GM13977 (cell line): Measurements from ENCODE around the gene PKN1.

Source experiments
- DNase-seq: peaks from one replicate; pipeline ENCODE4 v3.0.0; 2012; ENCODE audit warnings: low spot score
- in situ Hi-C: fragments of 300-500 bp; cut with MboI; formaldehyde crosslinking; loops from one replicate; pipeline ENCODE4 v1.12.0; 2022; ENCODE audit warnings: low sequenced_read_pairs, low pct_unique_long_range_greater_than_20kb, mixed read lengths, inconsistent platforms; ENCODE audit not compliant: unreplicated experiment
- TF ChIP-seq, protein P1 (sequence below): IDR thresholded peaks from 2 replicates; pipeline ENCODE4 v1.5.1; 2012; ENCODE audit warnings: mild to moderate bottlenecking, control low read depth; ENCODE audit not compliant: insufficient read depth; ENCODE audit errors: extremely low read depth, missing control alignments

PKN1 gene

DNA sequence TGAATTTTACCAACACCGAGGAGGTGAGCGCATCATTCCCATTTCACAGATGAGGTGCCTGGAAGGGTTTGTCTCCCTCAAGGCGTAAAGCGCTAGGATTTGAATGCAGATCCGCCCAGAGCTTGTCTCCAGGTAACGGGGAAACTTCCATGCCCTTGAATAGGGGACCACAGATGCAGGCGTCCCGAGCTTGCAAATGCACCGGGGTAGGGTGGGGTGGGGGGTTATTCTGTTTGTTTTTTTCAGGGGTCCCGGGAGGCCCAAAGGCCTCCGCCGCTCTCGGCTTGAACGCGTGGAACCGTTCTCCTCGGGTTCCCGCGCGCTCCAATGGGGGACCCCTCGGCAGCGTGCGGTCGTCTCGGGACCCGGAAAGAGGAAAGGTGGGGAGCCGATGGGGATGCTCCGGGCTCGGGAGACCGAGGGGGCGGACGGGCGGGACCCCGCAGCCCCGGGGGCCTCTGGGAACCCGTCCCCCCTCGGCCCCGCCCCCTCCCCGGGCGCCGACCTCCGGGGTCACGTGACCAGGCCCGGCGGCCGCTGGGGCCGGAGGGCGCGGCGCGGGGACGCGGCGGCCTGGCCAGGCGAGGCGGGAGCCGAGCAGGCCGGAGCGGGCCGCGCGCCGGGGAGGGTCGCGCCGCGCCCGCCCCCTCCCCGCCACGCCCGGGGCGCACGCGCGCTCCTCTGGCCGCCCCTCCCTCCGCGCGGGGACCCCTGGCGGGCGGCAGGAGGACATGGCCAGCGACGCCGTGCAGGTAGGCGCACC, at the start of gene PKN1:
PKN1 (plus strand) TSS at position 516 of the 763 bp plus-strand sequence; CDS start at position 732, 216 bp downstream.
- TF ChIP-seq, protein P1, sequence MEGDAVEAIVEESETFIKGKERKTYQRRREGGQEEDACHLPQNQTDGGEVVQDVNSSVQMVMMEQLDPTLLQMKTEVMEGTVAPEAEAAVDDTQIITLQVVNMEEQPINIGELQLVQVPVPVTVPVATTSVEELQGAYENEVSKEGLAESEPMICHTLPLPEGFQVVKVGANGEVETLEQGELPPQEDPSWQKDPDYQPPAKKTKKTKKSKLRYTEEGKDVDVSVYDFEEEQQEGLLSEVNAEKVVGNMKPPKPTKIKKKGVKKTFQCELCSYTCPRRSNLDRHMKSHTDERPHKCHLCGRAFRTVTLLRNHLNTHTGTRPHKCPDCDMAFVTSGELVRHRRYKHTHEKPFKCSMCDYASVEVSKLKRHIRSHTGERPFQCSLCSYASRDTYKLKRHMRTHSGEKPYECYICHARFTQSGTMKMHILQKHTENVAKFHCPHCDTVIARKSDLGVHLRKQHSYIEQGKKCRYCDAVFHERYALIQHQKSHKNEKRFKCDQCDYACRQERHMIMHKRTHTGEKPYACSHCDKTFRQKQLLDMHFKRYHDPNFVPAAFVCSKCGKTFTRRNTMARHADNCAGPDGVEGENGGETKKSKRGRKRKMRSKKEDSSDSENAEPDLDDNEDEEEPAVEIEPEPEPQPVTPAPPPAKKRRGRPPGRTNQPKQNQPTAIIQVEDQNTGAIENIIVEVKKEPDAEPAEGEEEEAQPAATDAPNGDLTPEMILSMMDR: no peak
- DNase-seq: peak; percentile 87
- in situ Hi-C loops: no loop called here

DNA sequence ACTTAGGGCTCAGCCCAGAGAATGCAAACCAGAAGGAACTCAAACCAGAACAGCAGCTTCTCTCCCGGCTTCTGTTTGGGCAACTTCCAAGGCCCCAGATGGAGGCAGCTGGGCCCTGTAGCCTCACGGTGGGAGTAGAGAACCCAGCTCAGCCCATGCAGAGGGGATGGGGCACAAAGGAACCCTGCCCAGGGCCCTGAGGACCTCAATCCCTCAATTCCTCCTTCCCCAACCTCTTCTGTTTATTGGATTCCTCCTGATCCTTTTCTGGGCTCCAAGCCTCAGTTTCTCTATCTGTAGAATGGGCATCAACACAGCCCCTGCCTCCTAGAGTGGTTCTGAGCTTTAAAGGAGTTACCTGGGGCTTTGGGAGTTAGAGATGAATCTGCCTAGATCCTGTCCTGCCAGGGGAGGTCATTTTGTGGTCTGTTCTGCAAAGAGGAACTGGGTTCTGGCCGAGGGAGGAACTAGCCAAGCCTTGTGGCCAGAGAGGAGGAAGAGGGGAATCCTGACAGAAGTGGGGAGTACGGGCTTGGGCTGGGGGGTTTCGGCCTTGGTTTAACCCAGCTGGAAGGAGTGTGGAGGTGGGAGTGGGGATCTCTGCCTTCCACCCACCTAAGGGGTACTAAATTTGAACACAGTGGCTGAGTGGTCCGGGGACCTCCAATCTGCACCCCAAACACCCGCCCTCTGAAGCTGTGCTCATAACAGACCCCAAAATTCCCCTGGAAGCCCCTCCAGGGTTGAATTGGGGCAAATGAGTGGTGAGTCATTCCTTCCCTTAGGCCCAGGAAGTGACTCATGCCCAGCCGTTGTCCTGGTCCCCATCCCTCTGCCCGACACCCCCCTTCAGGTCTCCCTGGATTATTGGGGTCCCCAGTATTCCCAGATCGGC, 49.2 kb upstream of the PKN1 start:
- DNase-seq: peak; percentile 71
- in situ Hi-C loops: no loop called here
- TF ChIP-seq, protein P1: no peak

DNA sequence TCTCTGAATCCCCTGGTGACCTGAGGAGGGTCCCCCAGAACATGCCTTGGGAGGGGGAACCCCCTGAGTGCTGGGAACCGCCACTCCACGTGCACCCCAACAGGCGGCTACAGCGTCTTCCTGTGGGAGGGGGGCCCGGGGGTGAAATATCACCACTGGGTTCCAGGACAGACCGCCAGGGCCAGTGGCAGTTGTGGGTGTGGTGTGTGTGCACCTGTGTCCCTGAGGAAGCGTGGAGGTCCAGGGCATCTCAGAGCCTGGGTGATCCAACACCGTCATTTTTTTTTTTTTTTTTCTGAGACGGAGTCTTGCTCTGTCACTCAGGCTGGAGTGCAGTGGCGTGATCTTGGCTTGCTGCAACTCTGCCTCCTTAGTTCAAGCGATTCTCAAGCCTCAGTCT, 47.6 kb upstream of the PKN1 start:
- TF ChIP-seq, protein P1: no peak
- DNase-seq: peak; percentile 21
- in situ Hi-C loops: no loop called here

DNA sequence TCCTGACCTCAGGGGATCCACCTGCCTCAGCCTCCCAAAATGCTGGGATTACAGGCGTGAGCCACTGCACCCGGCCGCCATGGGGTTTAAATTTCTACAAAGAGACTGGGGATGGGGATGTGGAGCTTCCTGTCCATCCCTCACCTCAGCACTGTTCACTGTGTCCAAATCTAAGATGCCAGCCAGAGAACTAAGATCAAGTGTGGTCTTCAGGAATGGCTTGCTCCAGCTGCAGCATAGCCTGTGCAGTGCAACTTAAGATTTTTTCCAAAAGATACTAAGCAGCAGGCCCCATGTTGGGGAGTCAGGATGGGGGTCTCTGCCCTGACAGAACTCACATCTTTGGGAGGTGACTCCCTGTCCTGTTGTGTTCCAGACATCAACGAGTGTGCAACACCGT, 42.6 kb upstream of the PKN1 start:
- in situ Hi-C loops: no loop called here
- no peak for DNase-seq
- TF ChIP-seq, protein P1: no peak

DNA sequence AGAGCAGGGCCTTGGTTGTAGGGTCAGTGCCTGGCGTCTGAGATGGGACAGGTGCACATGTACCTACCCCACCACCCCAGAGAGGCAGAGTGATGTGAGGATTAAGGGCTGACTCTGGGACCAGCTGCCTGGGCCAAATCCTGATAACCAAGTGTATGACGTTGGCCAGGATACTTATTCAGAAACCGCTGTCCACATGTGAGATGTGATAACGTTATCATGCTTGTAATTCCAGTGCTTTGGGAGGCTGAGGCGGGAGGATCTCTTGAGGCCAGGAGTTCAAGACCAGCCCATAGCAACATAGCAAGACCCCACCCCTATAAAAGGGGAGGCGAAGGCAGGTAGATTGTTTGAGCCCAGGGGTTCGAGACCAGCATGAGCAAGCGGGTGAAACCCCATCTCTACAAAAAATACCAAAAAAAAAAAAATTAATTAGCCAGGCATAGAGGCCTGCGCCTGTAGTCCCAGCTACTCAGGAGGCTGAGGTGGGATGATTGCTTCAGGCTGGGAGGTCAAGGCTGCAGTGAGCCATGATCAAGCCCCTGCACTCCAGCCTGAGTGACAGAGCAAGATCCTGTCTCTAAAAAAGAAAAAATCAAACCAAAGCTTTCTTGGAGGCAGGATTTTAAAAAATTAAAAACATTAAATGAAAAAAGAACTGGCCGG, 41.8 kb upstream of the PKN1 start:
- in situ Hi-C loops: no loop called here
- TF ChIP-seq, protein P1: no peak
- DNase-seq: no peak

DNA sequence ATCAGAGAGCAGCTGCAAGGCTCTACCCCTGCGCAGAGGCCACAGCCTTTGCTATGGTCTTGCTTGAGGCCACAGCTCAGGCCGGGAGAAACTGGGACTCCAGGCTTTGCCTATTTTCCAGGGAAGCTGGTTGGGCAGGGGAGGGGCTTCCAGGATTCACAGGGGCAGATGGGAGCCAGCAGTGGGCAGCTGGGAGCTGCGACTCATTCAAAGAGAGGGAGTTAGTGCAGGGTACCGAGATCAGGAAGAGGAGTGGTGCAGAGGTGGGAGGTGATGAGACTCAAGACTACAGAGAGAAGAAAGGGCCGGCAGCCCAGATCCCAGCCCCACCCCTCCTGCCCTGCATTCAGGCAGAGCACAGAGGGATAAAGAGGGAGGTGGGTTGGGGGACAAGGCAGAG, 39.8 kb upstream of the PKN1 start:
- TF ChIP-seq, protein P1: no peak
- no peak for DNase-seq
- in situ Hi-C loops: no loop called here
